Measurements from ENCODE around the gene TINAG.

DNA sequence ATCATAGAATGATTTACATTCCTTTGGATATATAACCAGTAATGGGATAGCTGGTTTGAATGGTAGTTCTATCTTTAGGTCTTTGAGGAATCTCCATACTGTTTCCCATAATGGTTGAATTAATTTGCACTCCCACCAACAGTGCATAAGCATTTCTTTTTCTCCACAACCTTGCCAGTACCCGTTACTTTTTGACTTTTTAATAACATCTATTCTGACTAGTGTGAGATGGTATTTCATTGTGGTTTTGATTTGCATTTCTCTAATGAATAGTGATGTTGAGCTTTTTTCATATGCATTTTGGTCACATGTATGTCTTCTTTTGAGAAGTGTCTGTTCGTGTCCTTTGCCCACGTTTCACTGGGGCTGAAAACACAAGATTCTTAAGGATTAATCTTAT lies 107.3 kb downstream of the TINAG start:
- TF ChIP-seq, protein P1, sequence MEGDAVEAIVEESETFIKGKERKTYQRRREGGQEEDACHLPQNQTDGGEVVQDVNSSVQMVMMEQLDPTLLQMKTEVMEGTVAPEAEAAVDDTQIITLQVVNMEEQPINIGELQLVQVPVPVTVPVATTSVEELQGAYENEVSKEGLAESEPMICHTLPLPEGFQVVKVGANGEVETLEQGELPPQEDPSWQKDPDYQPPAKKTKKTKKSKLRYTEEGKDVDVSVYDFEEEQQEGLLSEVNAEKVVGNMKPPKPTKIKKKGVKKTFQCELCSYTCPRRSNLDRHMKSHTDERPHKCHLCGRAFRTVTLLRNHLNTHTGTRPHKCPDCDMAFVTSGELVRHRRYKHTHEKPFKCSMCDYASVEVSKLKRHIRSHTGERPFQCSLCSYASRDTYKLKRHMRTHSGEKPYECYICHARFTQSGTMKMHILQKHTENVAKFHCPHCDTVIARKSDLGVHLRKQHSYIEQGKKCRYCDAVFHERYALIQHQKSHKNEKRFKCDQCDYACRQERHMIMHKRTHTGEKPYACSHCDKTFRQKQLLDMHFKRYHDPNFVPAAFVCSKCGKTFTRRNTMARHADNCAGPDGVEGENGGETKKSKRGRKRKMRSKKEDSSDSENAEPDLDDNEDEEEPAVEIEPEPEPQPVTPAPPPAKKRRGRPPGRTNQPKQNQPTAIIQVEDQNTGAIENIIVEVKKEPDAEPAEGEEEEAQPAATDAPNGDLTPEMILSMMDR (IDR thresholded peaks at IDR 0.05): no peak
- TF ChIP-seq EP300 (IDR thresholded peaks at IDR 0.05) (no peak), POLR2A (IDR thresholded peaks at IDR 0.05) (no peak)

All from upper lobe of left lung (tissue), 4 donors.